HK-2 (cell line): Measurements from ENCODE around the gene IQCB1.
A peak's percentile ranks its signal among the peaks of the same experiment; 100 is the strongest.
"Not testable (repeated sequence)": the region's sequence is repeated elsewhere in the genome, so short reads cannot be mapped to it uniquely, and the experiment has no call there.

Experiments
- DNase-seq: peaks from one replicate; pipeline ENCODE4 v3.0.0-alpha.2; 2018; ENCODE audit not compliant: unreplicated experiment

IQCB1 gene

DNA sequence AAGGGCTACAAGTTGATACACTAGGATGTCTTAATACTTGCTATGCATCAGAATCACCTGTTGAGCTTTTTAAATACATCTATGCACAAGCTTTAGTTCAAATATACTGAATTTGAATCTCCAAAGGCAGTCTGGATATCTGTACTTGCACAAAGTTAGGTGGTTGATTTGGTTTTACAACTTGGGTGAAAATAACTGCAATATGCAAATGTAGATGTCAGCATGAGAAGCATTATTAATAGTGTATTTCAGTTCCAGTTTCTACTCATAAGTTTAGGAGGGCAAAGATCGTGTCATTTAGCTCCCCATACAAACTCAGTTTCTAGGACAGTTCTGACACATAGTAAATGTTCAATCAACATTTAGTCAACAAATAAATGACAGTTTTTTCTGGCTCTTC lies 25.6 kb downstream of the IQCB1 start:
- no peak for DNase-seq

DNA sequence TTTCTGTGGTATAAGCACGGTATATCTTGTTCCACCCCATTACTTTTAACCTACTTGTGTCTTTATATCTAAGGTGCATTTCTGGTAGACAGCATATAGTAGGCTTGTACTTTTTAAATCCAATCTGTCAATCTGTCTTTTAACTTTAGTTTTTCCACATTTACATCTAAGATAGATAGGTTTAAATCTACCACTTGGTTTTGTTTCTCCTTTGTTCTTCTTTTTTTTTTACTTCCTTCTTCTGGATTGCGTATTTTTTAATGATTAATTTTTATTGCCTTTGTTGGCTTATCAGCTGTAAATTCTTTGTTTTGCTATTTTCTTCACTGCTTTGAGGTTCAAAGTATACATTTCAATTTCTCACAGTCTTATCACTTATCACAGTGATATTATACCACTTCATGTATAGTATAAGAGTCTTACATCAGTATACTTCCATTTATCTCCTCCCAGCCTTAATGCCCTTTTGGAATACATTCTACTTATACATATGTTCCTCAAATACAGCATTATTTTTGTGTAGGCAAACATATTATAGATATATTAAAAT lies 31.0 kb downstream of the IQCB1 start:
- DNase-seq, result no peak

DNA sequence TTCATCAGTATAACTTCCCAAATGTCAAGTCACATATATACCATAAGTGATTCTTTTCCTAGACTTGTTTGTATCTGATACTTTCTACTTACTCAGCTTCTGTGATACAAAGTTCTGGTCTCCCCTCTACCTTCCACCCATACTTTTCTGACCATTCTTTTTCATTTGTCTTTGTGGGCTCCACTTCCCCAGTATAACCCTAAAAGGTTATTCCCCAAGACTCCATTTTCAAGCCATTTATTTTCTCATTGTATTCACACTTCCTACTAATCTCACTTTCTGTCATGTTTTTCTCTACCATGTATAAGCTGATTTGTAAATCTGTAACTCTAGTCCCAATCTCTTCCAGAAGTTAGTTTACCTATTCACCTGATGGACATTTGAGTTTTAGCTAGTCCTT lies 34.0 kb downstream of the IQCB1 start:
- no peak for DNase-seq

DNA sequence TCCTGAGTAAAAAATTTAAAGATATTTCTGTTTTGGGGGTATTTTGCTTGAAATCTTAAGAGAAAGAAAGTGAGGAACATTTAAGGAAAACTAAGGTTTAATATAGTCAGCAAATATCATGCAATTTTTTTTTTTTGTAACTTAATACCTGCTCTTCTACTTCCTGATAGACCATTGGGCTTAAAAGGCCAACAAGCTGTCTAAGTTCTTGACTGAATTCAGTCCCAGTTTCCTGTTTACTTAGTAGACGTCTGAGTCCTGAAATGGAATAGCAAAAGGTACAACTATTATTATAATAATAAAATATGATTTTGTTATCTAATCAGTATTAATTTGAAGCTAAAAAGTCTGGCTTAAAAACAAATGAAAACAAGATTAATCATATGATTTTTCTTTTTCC lies 37.9 kb downstream of the IQCB1 start:
- no peak for DNase-seq

DNA sequence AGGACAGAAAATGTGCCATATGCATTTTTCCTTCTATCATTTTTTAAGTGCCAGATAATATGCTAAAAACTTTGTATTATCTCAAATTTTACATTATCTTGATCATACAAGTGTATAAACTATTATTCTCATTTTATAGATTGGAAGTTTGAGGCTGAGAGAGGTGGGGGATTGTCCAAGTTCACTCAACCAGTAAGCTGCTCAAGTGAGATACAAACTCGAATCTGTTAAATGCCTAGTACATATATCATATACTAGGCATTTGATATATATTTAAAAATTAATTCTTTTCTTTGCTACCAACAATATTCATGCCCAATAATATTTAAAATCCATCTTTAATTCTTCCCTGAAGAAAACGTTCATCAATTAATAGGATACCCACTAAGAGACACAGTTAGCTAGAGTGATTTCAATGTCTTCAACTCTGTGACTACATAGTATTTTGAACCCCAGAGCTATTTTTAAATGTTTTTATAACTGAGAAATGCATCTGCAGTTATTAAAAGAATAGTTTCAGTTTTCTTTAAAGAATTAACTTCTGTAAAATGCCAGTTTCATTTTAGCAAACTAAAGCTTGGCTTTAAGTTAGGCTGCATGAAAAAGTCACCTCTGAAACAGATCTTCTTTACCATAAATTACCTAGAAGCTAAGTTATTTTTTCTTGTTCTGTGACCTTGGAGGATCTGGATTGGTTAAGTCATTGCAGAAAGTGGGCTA lies 40.4 kb downstream of the IQCB1 start:
- DNase-seq, result no peak

DNA sequence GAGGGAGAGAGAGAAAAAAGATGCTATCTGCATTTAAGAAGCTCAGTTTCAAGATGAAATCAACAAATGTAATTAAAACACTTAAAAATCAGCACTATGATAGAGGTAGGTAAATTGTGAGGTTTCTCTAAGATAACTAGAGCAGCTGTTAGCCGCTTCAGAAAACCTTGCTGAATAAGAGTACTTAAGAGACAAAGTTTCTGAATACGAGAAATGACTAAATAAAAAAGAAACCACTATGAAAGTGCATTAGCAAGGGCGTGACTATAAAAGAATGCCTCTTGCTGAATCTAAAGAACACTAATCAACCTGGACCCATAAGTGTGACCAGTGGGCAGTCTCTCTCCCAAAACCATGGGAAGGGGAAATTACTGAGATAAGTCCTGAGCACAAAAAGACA lies 41.8 kb downstream of the IQCB1 start:
- no peak for DNase-seq

DNA sequence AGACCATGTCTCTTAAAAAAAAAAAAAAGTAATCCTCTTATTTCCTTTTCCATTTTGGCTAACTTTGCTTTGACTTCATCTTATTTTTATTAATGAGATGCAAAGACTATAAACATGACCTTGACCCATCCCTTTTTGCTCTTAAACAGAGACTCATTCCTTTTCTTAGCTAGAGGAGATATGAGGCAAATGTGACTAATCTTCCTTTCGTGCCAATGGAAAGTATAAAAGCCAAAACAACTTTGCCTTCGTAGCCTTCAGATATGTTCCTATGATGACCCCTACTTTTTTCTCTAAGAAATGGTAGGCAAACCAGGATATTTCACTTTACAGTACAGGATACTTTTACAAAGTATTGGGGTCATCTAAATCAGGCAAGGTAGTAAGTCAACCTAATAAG lies 48.4 kb downstream of the IQCB1 start:
- DNase-seq, result no peak

DNA sequence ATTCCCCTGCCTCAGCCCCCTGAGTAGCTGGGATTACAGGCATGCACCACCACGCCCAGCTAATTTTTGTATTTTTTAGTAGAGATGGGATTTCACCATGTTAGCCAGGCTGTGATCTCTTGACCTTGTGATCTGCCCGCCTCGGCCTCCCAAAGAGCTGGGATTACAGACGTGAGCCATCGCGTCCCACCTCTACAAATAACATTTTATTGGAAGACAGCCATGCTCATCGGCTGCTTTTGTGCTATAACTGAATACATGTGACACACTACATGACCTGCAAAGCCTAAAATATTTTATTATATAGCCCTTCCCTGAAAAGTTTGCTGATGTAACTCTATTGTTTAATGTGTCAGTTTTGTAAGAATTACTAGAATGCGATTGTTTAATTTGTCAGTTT lies 52.1 kb downstream of the IQCB1 start:
- not testable (repeated sequence) for DNase-seq

DNA sequence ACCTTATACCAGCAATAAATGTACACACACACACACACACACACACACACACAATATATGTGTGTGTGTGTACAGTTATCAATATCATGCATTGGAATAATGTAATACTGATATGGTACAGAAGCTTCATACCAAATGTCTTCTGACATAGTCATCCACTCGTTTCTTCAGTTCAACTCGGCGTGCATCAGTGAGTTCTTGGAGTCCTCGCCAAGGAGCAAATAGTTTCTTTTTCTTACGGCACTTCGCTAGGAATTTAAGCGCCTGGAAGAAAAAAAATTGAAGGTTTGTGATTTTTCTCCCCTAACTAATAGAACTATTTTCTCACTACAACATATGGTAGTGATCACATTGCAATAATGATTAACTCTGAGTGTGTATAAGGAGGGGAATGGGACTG lies 53.2 kb downstream of the IQCB1 start:
- no peak for DNase-seq

DNA sequence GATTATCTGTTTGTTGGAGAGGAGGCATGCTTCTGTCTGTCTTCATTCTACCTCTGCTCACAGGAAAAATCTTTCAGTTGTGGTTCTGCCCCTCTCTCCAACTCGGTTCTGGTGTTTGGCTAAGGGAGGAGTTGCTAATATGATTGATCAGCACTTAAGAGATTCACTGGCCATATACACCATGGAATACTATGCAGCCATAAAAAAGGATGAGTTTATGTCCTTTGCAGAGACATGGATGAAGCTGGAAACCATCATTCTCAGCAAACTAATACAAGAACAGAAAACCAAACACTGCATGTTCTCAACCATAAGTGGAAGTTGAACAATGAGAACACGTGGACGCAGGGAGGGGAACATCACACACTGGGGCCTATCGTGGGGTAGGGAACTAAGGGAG lies 59.8 kb downstream of the IQCB1 start:
- DNase-seq, result not testable (repeated sequence)

DNA sequence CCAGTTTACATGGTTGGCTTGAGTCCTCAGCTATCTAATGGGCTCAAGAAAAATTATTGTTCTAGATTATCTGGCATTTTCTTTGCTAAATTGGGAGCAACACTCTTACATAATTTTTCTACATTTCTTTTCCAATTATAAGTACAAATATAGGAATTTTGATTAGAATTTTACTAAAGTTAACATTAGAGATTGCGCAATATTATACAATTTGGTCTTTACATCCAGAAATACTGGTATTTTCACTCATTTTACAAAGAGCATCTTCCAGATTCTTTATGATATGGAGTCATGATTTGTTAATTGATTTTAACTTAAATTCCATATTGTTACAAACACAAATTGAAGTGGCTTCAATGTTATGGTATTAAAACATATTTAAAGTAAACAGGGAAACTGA lies 65.6 kb downstream of the IQCB1 start:
- DNase-seq, result no peak

DNA sequence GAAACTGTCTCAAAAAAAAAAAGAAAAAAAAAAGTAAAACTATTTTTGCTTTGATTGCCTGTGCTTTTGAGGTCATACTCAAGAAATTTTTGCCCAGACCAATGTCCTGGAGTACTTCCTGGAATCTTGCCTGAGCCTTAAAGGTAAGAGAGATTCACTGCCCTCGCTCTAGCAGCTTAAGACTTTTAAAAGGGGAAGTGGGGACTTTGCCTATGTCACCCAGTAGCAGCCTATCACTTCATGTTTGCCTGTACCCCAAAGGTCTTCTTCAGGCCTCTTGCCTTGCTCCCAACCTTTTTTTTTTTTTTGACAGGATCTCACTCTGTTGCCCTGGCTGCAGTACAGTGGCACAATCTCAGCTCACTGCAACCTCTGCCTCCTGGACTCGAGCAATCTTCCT lies 66.4 kb downstream of the IQCB1 start:
- DNase-seq, result no peak

DNA sequence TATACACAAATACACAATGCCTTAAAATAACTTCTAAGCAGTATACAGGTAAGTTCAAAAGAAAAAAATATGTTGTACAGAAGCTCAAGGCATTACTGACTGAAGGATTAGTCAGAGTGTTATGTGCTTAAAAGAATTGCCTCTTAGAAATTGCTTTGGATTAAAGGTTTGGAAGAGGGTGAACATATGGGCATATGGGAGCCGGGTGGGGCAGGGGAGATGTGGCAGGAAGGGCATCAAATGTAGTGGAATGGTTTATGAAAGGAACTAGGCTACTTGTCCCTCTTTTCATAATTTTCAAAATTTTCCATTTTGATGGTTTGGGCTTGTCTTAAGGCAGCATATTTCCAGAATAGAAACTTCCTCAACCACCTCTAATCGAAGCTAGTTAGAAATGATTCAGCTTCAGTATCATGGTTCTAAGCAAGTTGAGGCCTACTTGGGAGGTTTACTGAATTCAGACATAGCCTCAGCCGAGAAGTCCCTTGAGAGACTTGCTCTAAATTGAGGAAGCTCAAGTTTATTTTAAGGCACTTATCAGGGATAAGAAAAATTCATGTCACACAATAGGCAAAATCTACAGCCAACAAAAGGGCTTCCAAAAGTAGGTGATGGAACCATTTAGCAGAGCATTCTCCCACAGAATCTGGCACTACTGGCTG lies 75.2 kb downstream of the IQCB1 start:
- DNase-seq, result no peak

DNA sequence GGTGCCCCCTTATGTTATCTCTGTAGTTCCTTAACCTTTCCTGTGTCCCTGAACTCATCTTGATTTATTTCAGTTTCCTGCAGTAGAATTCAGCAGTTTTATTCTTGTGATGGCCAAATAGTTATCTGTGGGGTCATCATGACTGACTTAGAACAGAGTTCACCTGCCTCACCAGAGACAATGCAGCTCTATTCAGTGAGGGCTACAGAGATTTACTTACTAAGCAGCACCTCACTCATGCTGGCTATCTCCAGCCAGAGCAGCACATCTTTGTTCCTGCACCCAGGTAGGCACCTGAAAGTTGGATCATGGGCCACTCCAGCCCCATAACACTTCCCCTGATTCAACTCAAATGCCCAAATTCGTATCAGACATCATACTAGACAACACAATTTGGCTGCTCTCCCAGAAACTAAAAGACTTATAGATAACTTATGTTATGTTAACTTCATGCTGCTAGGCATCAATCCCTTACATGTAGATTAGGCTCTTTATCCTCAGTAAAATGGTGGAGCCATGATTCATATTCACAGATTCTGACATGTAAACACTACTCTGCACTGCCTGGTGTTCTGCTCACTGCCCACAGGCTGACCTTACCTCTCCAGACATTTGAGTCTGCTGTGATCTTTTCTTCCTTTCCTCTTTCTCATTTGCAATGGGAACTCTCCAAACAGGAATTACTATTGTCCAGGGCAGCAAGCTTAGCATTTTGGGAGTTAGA lies 76.0 kb downstream of the IQCB1 start:
- no peak for DNase-seq

DNA sequence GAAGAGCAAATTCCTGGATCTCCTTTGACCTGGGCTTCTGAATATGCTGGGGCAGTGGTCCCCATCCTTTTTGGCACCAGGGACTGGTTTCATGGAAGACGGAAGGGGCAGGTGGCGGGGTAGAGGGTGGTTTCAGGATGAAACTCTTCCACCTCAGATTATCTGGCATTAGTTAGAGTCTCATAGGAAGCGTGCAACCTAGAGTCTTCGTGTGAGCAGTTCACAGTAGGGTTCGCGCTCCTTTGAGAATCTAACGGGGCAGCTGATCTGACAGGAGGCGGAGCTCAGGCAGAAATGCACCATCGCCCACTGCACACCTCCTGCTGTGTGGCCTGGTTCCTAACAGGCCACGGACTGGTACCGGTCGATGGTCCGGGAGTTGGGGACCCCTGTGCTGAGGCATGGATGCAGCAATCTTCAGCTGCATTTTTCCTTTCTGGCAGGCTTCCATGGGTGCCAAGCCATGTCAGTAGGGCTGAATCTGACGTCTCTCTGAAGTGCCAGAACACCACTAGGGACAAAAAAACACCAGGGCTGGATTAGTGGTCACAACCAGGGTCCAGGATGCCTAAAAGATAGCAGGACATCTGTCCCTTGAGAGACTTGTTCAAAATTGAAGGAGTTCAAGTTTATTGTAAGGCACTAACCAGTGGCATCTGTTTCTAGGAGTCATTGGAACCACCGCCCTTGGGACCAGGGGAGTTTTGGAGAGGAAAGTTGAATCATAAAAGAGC lies 76.9 kb downstream of the IQCB1 start:
- DNase-seq, result no peak

DNA sequence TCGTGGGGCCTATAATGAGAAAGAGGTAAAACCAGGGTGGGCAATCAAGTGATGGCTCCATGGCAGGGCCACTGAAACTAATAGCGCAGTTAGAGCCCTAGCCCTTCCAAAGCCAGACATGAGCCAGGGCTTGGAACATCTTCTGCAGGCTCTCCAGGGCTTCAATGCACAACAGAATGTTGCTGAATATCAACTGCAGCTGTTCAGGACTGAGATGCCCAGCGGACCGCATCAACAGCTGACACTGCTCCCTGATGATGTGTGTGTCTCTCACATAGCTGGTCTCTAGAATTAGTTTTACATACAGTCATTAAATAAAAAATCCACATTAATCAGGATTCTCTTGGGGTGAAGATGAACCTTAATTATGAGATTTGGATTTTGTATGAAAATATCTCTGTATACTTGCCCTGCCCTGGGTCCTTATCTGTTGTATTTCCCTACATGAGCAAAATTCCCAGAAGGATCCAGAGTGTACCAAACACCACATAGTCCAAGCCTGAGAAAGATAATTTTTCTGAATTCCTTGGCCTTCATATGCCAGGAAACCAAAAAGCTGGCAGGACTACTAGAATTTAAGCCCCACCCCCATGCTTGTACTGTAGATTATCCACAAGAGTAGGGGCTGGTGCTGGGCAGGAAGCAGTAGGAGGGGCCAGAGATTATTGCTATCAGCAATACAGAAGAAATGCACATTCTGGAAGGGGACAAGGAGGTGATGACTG lies 77.6 kb downstream of the IQCB1 start:
- no peak for DNase-seq

DNA sequence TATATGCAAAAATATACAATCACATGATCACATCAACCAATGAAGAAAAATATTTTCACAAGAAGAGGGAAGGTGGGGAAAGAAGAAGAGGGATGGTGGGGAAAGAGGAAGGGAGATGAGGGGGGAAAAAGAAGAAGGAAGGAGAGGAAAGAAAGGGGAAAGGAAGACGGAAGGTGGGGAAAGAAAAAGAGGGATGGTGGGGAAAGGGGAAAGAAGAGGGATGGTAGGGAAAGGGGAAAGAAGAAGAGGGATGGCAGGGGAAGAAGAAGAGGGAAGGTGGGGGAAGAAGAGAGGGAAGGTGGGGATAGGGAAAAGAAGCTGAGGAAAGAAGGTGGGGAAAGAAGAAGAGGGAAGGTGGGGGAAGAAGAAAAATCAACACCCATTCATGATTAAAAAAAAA lies 82.1 kb downstream of the IQCB1 start:
- DNase-seq, result no peak

DNA sequence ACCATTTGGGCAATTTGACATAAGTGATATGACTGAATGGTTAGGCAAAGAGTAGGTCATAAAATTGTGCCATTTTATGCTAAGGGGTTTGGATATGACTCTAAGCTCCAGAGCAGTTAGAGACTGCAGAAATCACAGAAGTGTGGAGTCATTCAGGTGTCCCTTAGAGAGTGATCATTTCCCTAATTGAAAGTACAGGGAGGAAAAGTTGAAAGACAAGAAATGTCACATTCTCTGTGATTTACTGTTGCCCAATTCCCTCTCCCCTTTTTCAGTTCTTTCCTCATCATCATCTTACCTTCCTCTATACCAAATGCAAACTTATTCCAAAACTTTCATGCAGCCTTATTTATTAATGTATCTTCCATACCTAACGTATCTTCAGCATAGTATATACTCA lies 82.6 kb downstream of the IQCB1 start:
- DNase-seq, result no peak

DNA sequence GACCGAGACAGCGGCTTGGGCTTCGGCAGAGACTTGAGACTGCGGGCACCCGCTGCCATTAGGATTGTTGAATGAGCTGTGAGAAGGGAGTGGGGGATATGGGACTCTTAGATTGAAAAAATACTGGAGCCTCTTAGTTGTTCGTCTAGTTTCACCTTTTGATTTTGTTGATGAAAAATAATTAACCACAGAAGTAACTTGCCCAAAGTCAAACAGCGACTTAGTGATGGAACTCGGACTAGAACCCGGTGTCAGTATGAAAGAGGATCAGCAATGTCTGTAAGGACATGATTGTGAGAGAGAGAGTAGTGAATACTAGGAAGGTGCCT lies 84.8 kb downstream of the IQCB1 start:
- no peak for DNase-seq

DNA sequence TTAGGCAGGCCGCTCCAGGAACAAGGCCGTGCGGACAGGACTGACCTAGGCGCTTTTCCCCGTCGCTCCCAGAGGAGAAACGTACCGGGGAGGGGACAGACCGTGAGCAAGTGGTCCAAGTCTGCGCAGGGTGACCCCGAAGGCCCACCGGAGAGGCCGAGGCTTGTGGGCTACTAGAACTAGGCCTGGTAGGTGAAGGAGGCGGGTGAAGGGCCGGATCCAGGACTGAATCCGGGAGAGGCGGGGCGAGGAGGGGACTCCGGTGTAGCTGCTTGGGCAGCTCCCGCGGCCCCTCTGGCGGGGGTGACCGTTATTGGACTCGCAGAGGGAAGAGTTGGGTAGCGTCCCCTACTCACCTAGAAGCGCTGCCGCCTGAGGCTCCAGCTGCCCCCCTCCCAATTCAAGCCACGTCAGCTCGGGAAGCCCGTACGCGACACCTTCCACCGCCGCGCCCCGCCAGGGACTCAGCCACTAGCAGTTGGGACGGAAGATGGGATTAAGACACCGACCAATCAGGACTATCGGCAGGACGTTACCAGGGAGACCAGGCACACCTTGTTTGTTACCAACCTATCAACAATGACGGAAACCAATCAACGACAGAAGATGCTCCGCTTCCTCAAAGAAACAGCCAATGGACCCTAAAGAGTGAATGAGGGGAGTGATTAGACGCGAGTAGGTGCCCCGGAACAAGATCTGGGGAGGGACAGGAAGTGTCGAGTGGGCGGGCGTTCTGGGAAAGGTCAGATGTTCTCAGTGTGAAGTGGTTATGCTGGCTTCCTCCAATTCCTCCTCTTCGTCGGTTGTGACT lies 85.4 kb downstream of the IQCB1 start, which contains the start of gene GOLGB1:
TSS of gene GOLGB1 (minus strand) at position 466 of the 811 bp plus-strand sequence. CDS start 18,770 bp downstream, outside the sequence.
- peak; percentile 95 for DNase-seq
